ENCODE measurements around the gene CCDC15.

The CCDC15 gene

DNA sequence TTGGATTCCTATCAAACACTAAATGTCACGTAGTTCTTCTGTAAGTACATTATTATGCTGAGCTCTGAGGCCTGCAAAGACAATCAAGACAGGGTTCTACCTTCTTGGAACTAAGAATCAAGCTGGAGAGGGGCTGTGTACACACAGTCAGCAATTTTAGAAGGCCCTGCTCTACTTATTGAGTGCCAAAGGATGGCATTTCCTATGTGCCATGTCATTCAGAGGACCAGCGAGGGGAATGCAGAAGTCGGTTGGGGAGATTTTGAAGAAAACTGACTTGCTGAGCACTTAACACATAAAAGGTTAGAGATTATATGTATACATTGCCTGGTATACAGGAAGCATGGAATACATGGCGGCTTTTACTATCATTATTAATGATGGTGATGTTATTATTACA is 114.4 kb downstream of the CCDC15 start:
- no peak for DNase-seq (ENCODE audit: low read depth in 2 of 2)

- DNase-seq (ENCODE audit: low read depth in 2 of 2), result no peak
Observed at GRCh38 chr11:125069008-125069407, 115.0 kb downstream of the CCDC15 start.

- DNase-seq (ENCODE audit: low read depth in 2 of 2), result no peak
Observed at GRCh38 chr11:125069796-125070195, 115.8 kb downstream of the CCDC15 start.

- DNase-seq (ENCODE audit: low read depth in 2 of 2), result no peak
Observed at GRCh38 chr11:125070699-125071254, 116.8 kb downstream of the CCDC15 start.

DNA sequence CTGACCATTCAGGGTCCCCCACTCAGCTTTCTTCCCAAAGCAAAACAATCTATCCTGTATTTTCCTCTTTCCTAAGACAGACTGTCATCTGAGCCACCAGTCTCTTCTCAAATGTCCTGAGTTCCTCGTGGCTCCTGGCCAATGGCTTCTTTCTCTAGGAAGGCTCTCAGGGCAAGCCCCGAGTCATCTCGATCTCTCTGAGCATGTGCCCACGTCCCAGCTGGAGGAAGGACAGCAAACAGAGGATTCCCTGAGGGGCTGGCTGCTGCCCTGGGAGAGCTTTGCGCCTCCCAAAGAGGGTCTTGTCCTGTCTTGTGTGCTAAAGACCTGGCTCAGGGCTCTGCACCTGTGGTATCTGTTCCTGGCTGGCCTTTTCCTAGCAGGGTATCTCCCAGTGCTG is 117.4 kb downstream of the CCDC15 start:
- DNase-seq (ENCODE audit: low read depth in 2 of 2), result no peak

DNA sequence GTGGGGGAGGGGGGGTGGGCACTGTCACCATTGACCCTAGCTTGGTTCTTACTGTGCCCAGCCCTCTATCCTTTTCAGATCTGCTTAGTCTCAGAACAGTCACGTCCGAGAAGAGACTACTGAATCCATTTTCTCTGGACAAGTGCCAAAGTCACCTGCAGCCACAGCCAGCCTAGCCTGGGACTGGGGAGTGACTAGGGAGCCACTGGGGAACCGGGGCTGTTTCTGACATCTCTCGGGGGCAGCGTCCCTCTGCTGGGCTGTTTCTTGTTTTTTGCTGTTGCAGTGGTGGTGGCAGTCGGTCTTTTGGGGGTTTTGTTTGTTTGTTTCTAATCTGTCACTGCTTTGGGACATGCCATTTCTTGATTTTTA is 117.8 kb downstream of the CCDC15 start:
- DNase-seq (ENCODE audit: low read depth in 2 of 2), result no peak

GRCh38 chr11:125072218-125072960 is 118.4 kb downstream of the CCDC15 start:
- no peak for DNase-seq (ENCODE audit: low read depth in 2 of 2)

GRCh38 chr11:125072961-125073590 is 119.1 kb downstream of the CCDC15 start:
- no peak for DNase-seq (ENCODE audit: low read depth in 2 of 2)

DNA sequence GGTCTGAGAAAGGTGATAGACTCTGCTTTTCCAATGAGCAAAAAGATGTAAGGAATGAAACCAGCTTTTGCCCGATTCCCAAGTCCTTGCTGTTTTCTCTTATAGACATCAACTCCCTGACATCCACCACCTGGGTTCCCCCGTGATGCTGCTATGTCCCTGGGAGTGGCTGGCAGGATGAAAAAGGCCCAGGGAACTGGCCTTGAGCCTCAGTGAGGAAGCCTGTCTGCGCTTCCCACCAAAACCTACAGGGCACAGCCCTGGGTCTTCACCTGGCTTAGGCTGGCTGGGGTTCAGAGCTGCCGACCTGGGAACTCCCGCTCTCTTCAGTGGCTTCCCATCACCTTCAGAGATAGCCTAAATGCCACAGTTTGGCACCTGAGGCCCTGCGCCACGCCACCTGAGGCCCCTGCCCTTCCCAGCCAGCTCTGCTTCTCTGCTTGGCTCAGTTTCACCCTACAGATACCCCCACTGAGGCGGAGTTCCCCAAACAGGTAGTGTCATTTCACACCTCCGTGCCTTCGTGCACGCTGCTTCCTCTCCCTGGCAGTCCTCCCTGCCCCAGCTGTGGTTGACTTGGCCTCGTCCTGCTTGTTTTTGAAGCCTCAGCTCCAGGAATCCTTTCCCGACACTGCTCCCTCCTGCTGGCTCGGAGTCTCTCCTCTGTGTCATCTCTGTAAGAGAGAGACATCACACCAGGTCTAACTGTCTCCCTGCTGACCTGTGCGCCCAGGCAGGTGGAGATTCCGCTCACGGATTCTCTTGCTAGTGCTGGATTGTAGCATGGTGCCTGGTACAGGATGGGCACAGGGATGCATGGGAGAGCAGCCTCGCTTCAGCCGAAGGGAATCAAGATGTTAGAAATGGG is 119.8 kb downstream of the CCDC15 start:
- no peak for DNase-seq (ENCODE audit: low read depth in 2 of 2)

DNA sequence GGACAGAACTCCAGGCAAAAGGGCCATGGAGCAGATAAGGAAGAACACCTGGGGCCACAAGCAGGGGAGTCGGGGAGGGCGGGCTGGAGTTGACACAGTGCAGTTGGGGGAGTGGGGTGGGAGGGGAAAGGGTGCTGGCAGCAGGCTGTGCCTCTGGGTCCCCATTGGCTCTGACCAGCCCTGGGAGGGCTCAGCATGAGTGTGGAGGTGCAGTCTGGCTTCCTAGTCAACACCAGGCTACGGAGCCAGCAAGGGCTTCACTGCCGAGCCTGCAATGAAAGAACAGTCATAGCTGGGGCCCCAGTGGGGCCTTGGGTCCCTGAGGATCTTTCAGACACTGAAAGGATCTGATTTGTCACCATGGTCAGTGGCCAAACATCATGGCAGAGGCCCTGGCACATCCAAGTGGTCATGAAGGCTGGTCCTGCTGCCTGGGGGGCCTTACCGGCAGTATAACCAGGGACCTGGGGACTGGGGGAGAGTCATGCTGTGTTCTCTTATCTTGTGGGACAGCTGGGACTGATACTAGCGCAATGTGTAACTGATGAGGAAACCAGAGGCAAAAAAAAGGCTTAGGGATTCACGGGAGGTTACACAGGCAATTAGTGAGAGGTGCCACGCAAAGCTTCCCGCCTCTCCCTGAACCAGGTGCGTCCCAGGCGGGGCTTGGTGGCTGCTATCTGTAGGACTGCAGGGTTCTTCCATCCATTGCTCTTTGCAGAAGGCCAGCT is 120.7 kb downstream of the CCDC15 start:
- DNase-seq (ENCODE audit: low read depth in 2 of 2), result no peak

GRCh38 chr11:125075242-125075625 is 121.2 kb downstream of the CCDC15 start:
- DNase-seq (ENCODE audit: low read depth in 2 of 2), result no peak

- no peak for DNase-seq (ENCODE audit: low read depth in 2 of 2)
Observed at GRCh38 chr11:125075900-125076317, 121.9 kb downstream of the CCDC15 start.

- no peak for DNase-seq (ENCODE audit: low read depth in 2 of 2)
Observed at GRCh38 chr11:125076378-125076945, 122.5 kb downstream of the CCDC15 start.

- no peak for DNase-seq (ENCODE audit: low read depth in 2 of 2)
Observed at GRCh38 chr11:125078016-125078415, 124.0 kb downstream of the CCDC15 start.

- no peak for DNase-seq (ENCODE audit: low read depth in 2 of 2)
Observed at GRCh38 chr11:125078516-125079140, 124.6 kb downstream of the CCDC15 start.

GRCh38 chr11:125079151-125079877 is 125.3 kb downstream of the CCDC15 start:
- no peak for DNase-seq (ENCODE audit: low read depth in 2 of 2)

DNA sequence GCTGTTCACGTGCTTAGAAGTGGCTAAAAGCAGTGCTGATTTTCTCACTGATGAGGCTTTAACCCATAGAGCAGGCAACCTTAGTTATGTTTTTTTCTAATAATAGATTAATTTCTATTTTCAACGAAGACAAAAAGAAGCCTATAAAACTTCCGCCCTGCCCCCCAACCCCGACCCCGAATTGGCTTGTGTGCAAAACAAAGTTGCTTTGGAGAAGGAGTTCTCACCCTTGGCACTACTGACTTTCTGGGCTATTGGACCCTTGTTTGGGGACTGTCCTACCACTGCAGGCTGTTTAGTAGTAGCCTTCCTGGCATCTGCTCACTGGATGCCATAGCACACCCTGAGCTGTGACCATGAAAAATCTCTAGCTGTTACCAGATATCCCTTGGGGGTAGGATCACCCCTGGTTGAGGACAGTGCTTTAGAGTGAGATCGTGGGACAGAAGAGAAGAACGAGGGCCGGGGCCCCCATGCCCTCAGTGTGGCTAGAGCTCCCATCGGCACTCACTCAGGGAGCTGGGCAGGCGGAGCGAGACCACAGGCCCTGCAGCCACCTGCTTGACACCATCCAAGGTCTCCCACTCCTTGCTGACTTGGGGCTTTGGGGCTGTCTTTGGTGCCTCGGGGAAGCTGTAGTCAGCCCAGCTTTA is 126.0 kb downstream of the CCDC15 start:
- no peak for DNase-seq (ENCODE audit: low read depth in 2 of 2)

GRCh38 chr11:125080531-125080911 is 126.5 kb downstream of the CCDC15 start:
- DNase-seq (ENCODE audit: low read depth in 2 of 2), result no peak

- no peak for DNase-seq (ENCODE audit: low read depth in 2 of 2)
Observed at GRCh38 chr11:125081098-125081798, 127.2 kb downstream of the CCDC15 start.

Measured in activated CD8-positive, alpha-beta memory T cell treated with anti-CD3 and anti-CD28 coated beads for 4 hours (primary cell).